Stimulated activated CD4-positive, alpha-beta T cell treated with anti-CD3 and anti-CD28 coated beads, TNF-alpha, amount 100 ng/mL, for 24 hours (primary cell): ENCODE results near the gene OR13J1.
"Not testable (repeated sequence)": the region's sequence is repeated elsewhere in the genome, so short reads cannot be mapped to it uniquely, and the experiment has no call there.

Source experiments
- DNase-seq, 3 experiments: peaks; one replicate each; pipeline ENCODE4 v3.0.0-alpha.2; 2020; ENCODE audit warnings: low read depth in 3 of 3

OR13J1 gene

GRCh38 chr9:35904338-35904737, 34.1 kb upstream of the OR13J1 start:
- no peak for DNase-seq

- DNase-seq, result peak in 1 of 3 experiments; percentile 17
These were observed 32.8 kb upstream of the OR13J1 start for GRCh38 chr9:35903049-35903448.

GRCh38 chr9:35899021-35899420, 28.8 kb upstream of the OR13J1 start:
- no peak for DNase-seq

GRCh38 chr9:35898337-35898736, 28.1 kb upstream of the OR13J1 start:
- DNase-seq, result no peak

DNA sequence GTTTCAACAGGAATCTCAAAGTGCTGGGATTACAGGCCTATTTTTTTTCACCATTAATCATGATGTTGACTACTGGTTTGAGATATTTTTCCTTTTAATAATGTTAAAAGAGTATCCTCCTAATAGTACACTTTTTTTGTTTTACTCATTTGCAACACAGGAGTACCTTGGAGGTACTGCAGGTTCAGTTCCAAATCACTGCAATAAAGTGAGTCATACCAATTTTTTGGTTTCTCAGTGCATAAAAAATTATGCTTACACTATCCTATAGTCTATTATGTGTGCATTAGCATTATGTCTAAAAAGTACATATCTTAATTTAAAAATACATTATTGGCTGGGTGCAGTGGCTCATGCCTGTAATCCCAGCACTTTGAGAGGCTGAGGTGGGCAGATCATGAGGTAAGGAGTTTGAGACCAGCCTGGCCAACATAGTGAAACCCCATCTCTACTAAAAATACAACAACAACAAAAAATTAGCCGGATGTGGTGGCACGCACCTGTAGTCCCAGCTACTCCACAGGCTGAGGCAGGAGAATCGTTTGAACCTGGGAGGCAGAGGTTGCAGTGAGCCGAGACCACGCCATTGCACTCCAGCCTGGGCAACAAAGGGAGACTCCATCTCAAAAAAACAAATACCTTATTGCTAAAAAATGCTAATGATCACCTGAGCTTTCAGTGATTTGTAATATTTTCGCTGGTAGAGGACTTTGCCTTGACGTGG, 27.3 kb upstream of the OR13J1 start:
- not testable (repeated sequence) for DNase-seq

DNA sequence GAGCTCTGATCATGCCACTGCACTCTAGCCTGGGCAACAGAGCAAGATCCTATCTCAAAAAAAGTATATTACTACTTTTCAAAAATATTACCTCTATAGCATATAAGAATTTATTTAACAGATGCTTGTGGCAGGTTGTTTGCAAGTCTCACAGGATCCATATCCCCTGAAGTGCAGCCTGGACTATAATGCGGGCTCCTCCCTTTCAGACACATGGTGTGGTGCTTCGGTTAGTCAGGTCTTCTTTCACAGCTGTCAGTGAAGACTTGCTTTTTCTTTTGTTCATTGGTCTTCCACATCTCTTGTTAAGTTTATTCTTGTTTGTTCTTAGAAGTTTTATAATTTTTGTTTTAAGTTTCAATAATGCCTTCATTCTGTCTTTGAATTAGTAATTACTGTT, 26.4 kb upstream of the OR13J1 start:
- DNase-seq, result no peak

GRCh38 chr9:35892051-35892450, 21.9 kb upstream of the OR13J1 start:
- DNase-seq, result no peak

- no peak for DNase-seq
These were observed 21.4 kb upstream of the OR13J1 start for GRCh38 chr9:35891646-35892045.

DNA sequence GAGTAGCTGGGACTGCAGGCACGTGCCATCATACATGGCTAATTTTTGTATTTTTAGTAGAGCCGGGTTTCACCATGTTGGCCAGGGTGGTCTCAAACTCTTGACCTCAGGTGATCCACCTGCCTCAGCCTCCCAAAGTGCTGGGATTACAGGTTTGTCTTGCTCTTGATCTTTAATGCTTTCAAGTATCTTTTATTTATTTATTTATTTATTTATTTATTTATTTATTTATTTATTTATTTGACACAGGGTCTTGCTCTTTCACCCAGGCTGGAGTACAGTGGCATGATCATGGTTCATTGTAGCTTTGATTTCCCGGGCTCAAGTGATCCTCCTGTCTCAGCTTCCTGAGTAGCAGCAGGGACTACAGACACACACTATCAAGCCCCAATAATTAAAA, 14.7 kb upstream of the OR13J1 start:
- DNase-seq, result not testable (repeated sequence)

DNA sequence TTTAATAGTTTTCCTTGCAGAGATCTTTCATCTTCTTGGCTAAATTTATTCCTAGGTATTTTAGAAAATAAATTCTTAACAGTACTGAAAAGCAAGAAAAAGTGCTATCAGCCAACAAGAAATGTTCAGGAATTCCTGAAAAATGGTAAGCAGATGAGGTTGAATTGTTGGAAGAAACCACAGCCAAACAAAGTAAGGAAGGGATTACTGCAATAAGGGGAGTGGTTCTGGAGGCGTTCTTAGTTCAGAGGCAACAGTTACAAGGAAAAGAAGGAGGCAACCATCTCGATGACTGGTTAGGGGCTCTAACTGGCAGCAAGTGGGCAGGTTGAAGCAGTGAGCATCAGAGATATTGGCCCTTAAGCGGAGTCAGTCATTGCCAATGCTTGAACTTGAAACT, 12.8 kb upstream of the OR13J1 start:
- no peak for DNase-seq

- DNase-seq, result peak; percentile 62 to 75 (median 73)
These were observed 12.2 kb upstream of the OR13J1 start for GRCh38 chr9:35882263-35882848.

DNA sequence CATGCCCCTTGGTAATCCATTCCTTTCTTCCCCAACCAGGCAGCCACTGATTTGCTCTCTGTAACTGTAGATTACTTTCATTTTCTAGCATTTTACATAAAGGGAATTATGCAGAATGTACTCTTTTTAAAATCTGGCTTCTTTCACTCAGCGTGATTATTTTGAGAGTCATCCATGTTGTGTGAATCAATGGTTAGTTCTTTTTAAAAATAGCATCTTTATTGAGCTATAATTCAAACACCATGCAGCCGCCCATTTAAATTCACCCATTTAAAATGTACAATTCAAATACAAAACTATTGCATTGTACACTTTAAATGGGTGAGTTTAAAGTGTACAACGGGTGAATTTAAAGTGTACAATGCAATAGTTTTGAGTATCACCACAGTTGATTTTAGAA, 2.3 kb upstream of the OR13J1 start:
- DNase-seq, result no peak

GRCh38 chr9:35871545-35871944, 1.3 kb upstream of the OR13J1 start:
- no peak for DNase-seq

- no peak for DNase-seq
These were observed 482 bp downstream of the OR13J1 start for GRCh38 chr9:35869621-35870216.

- DNase-seq, result no peak
These were observed 1.3 kb downstream of the OR13J1 start for GRCh38 chr9:35868933-35869332.

DNA sequence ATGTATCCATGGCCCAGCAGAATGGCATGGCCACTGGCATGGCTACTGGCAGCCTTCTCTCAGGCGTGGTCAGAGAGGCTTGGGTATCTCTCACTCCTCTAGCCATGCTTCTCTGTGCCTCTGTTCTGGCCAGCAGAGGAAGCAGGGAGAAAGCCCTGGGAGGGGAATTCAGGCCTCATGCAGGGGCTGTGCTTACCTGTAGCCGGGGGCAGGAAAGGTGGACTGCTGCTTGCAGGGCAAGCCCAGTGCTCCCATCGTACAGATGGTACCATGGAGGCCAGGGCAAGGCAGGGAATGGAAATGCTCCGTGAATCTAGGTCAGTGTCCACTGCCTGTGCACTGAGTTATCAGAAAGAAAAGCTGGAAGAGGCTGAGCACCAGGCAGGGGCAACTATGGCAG, 2.7 kb downstream of the OR13J1 start:
- DNase-seq, result no peak

DNA sequence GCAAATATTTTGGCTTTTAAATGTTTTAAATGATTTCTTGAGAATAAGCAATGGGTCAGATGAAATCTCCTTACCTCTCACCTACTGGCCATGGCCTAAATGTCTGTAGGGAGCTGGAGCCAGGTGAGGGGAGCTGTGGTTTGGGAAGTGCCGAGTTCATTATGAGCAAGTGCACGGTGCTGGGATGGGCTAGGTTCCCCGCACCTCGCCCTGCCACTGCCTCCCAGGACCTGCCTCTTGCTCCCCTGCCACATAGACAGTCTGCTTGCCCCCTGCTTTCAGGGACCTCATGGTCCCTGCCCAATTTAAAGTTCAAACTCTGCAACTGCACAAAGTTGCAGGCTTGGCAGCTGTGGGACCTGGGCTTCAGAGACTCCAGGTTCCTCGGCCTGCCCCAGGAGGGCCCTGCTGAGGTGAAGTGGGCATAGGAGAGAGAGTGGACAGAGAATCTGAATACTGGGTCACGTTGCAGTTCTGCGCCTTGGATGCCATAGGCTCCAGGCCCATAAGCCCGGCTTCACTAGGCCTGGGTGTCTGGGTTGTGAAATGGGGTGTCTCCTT, 5.4 kb downstream of the OR13J1 start:
- no peak for DNase-seq

- DNase-seq, result no peak
These were observed 6.6 kb downstream of the OR13J1 start for GRCh38 chr9:35863583-35863982.

DNA sequence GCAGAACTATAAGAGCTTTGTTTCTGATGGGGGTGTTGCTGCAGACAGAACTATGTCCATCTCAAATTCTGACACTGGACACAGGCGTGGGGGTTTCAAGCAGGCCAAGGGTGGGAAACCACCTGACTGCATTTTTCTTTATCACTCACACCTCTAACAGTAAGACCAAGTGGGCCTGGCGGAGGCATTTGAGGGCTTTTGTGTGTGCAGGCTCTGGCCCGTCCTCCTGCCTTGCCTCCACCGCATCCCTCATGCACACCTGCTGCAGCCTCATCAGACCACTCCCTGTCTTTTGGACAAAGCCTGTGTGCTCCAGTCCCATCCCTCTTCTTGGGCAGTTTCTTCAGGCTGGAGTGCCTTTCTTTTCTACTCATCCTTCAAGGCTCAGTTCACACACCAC, 7.9 kb downstream of the OR13J1 start:
- DNase-seq, result no peak

GRCh38 chr9:35861161-35861897, 8.9 kb downstream of the OR13J1 start:
- DNase-seq, result no peak

GRCh38 chr9:35859990-35860339, 10.2 kb downstream of the OR13J1 start:
- no peak for DNase-seq

- no peak for DNase-seq
These were observed 10.8 kb downstream of the OR13J1 start for GRCh38 chr9:35859310-35859989.
